Retinal pigment epithelial cell (primary cell): ENCODE data around the gene VCAN.
A peak's percentile ranks its signal among the peaks of the same experiment; 100 is the strongest.

ENCODE experiments used
- DNase-seq: peaks from one replicate; pipeline ENCODE4 v3.0.0-alpha.2; 2010; ENCODE audit warnings: low read depth
- H3K4me3 ChIP-seq: 2 replicates; pipeline ENCODE4 v1.5.1; 2011; ENCODE audit warnings: mild to moderate bottlenecking, low read length, control low read depth, moderate library complexity
- TF ChIP-seq, protein P1 (sequence below): conservative IDR thresholded peaks from 2 replicates; pipeline ENCODE4 v1.5.1; 2011; ENCODE audit warnings: low read depth, low read length, control low read depth, inconsistent platforms

The VCAN gene

DNA sequence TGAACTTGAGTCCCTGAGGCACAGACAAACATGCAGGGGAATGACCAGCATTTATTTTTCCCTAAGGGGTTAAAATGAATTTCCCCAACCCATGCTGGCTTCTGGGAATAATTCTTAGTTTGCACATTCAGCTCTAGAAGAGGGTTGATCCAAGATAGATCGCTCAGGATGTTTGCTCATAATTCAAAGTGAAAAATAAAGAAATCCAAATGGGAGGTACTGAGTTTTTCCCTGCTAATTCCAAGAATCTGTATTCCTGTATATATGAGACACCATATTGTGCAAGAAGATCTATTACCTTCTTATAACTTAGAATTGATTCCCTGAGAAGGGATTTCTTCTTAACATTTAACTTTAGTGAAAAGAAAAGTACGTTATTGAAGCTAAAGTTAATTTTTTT, 96.2 kb downstream of the VCAN start:
- no peak for DNase-seq
- TF ChIP-seq, protein P1, sequence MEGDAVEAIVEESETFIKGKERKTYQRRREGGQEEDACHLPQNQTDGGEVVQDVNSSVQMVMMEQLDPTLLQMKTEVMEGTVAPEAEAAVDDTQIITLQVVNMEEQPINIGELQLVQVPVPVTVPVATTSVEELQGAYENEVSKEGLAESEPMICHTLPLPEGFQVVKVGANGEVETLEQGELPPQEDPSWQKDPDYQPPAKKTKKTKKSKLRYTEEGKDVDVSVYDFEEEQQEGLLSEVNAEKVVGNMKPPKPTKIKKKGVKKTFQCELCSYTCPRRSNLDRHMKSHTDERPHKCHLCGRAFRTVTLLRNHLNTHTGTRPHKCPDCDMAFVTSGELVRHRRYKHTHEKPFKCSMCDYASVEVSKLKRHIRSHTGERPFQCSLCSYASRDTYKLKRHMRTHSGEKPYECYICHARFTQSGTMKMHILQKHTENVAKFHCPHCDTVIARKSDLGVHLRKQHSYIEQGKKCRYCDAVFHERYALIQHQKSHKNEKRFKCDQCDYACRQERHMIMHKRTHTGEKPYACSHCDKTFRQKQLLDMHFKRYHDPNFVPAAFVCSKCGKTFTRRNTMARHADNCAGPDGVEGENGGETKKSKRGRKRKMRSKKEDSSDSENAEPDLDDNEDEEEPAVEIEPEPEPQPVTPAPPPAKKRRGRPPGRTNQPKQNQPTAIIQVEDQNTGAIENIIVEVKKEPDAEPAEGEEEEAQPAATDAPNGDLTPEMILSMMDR: no peak
- no peak overlapping the region for H3K4me3 ChIP-seq

GRCh38 chr5:83568186-83568585, 96.6 kb downstream of the VCAN start:
- no peak overlapping the region for H3K4me3 ChIP-seq
- TF ChIP-seq, protein P1: no peak
- peak; percentile 77 for DNase-seq

DNA sequence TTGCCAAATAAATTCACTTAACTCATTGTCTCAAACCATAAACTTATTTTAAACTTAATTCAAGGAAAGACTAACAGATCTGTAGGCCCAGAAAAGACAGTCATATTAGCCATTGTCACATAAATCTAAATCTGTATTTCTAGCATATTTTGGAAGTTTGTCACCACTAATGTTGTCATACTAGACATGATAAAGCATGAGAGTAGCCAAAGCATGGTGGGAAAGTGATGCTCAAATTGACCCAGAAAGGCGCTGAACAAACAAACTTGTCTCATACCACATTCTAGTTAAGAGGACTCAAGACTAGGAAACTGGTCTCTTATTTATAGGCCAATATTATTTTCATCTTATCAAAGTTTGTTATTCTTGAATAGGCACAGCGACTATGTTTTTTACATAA, 99.4 kb downstream of the VCAN start:
- DNase-seq: no peak
- H3K4me3 ChIP-seq: no peak overlapping the region
- TF ChIP-seq, protein P1: no peak

- TF ChIP-seq, protein P1: no peak
- DNase-seq: no peak
- no peak overlapping the region for H3K4me3 ChIP-seq
Observed at GRCh38 chr5:83572271-83572670, 100.7 kb downstream of the VCAN start.

DNA sequence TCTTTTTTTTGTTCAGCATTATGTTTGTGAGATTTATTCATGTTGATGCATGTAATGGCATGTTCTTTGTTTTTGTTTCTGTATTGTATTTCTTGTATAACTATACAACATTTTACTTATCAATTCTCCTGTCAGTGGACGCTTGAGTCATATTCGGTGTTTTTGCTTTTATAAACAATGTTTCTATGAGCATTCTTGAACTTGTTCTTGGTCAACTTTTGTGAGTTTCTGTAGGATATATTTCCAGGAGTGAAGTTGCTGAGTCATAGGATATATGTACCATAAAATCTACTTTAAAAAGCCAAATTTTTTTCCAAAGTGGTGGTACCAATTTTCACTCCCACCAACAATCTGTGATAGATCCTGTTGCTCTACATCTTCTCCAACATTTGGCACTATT, 104.8 kb downstream of the VCAN start:
- no peak overlapping the region for H3K4me3 ChIP-seq
- TF ChIP-seq, protein P1: no peak
- DNase-seq: no peak

DNA sequence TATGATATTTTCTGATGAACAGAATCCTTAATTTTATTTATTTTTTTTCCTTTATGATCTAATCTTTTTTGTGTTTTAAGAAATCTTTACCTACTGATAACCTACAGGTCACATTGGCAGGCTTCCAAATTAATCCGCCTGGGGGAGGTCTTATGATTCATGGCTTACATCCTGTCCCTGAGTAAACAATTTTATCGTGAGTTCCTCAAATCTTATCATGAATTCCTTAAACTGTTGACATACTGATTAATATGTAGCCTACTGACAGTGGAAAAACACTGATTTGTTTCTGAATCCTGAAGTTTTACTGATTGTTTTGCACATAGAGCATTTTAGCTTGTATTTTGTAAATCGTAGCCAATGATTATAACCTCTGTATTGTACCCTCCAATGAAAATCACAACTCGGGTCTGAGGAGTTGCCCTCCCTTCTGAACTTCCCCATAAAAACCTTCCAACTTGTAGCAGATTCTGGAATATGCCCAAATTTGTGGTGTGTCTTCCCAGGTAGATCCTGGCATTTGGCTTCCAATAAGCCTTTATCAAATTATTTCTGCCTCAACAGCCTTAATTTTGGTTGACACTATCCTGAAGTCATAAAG, 105.6 kb downstream of the VCAN start:
- no peak overlapping the region for H3K4me3 ChIP-seq
- DNase-seq: peak; percentile 46
- TF ChIP-seq, protein P1: no peak

DNA sequence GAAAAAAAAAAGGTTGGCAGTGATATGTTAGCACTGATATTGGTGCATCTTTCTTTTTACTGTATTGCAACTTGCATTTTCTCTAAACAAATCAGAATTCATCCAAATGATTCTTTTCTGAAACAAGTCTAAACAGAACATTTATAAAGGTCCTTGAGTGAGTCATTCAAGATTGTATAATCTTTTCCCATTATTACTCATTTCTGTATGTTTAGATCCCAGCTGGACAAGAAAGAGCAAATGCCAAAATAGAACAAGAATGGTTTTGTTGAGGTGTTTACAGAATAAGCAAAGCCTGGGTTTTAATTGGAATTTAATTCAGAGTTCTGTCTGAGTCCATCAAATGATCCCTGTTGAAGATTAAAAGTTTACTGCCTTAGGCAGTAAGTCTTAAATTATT, 112.3 kb downstream of the VCAN start:
- no peak overlapping the region for H3K4me3 ChIP-seq
- TF ChIP-seq, protein P1: no peak
- DNase-seq: peak; percentile 34
